ENCODE data around the gene ULBP3. TPM values are rescaled to one million over a fixed set of nuclear protein-coding genes. Genes with fewer than 3 reads are reported as not detected.
"Not testable (repeated sequence)": the region's sequence is repeated elsewhere in the genome, so short reads cannot be mapped to it uniquely, and the experiment has no call there.

ULBP3 gene
- total and polyA plus RNA-seq, 3 experiments from 2014 or later = 1.2 to 2.2 (median 1.6) TPM

- Mint-ChIP-seq H3K4me3 (peak overlapping the region in 1 of 7 donors; percentile 46), H3K27me3 (peaks cover 10 to 41% of the 10 kb centered on the region in 2 donors), H3K27ac (peak overlapping the region in 1 of 8 donors; percentile 19), H3K4me1 (peaks cover 8 to 10% (median 10%) of the 10 kb centered on the region in 3 donors)
- POLR2A ChIA-PET; H3K9me3 Mint-ChIP-seq; H3K36me3 ChIP-seq (ENCODE audit: insufficient read depth, low read length); H3K4me3 ChIP-seq (ENCODE audit: low read length); H3K27ac ChIP-seq (ENCODE audit: low read depth, low read length); H3K4me1 ChIP-seq (ENCODE audit: insufficient read depth, low read length); DNase-seq; H3K36me3 Mint-ChIP-seq; CTCF ChIA-PET; H3K9me3 ChIP-seq (ENCODE audit: low read length); H3K27me3 ChIP-seq (ENCODE audit: insufficient read depth, low read length, poor library complexity, severe bottlenecking): not testable (repeated sequence)
Observed at GRCh38 chr6:150059973-150060372, 8.9 kb downstream of the ULBP3 start.

GRCh38 chr6:150058986-150059385, 9.9 kb downstream of the ULBP3 start:
- Mint-ChIP-seq H3K27ac (peak overlapping the region in 1 of 8 donors; percentile 38), H3K27me3 (peaks cover 19 to 51% of the 10 kb centered on the region in 2 donors)
- CTCF ChIA-PET = no interaction called here

GRCh38 chr6:150058231-150058792, 10.6 kb downstream of the ULBP3 start:
- no peaks in the 10 kb centered on the region for H3K36me3 ChIP-seq (ENCODE audit: insufficient read depth, low read length)
- H3K9me3 Mint-ChIP-seq = peaks cover 0 to 4% (median 0%) of the 10 kb centered on the region in 5 donors
- H3K4me1 Mint-ChIP-seq = peaks cover 8 to 10% (median 10%) of the 10 kb centered on the region in 3 donors
- DNase-seq = no peak
- H3K4me3 Mint-ChIP-seq = no peak overlapping the region
- H3K4me3 ChIP-seq (ENCODE audit: low read length) = no peak overlapping the region
- peaks cover 24 to 58% of the 10 kb centered on the region in 2 donors for H3K27me3 Mint-ChIP-seq
- no peaks in the 10 kb centered on the region for H3K4me1 ChIP-seq (ENCODE audit: insufficient read depth, low read length)
- ChIA-PET POLR2A (no interaction called here), CTCF (no interaction called here)
- no peak overlapping the region for H3K27ac Mint-ChIP-seq
- peaks cover 5% of the 10 kb centered on the region for H3K27me3 ChIP-seq (ENCODE audit: insufficient read depth, low read length, poor library complexity, severe bottlenecking)
- no peaks in the 10 kb centered on the region for H3K9me3 ChIP-seq (ENCODE audit: low read length)
- peaks cover 0 to 18% (median 5%) of the 10 kb centered on the region in 3 donors for H3K36me3 Mint-ChIP-seq
- no peak overlapping the region for H3K27ac ChIP-seq (ENCODE audit: low read depth, low read length)

More at GRCh38 chr6:150058986-150059385, 9.9 kb downstream of the ULBP3 start:
- Histone ChIP-seq H3K36me3 (ENCODE audit: insufficient read depth, low read length) (no peaks in the 10 kb centered on the region), H3K9me3 (ENCODE audit: low read length) (no peaks in the 10 kb centered on the region), H3K27ac (ENCODE audit: low read depth, low read length) (no peak overlapping the region), H3K27me3 (ENCODE audit: insufficient read depth, low read length, poor library complexity, severe bottlenecking) (peaks cover 5% of the 10 kb centered on the region), H3K4me3 (ENCODE audit: low read length) (no peak overlapping the region), H3K4me1 (ENCODE audit: insufficient read depth, low read length) (no peaks in the 10 kb centered on the region)
- Mint-ChIP-seq H3K36me3 (peaks cover 1 to 16% (median 5%) of the 10 kb centered on the region in 3 donors), H3K9me3 (peaks cover 0 to 2% (median 0%) of the 10 kb centered on the region in 5 donors), H3K4me1 (peaks cover 8 to 10% (median 10%) of the 10 kb centered on the region in 3 donors), H3K4me3 (no peak overlapping the region)
- no peak for DNase-seq
- POLR2A ChIA-PET = no interaction called here

GRCh38 chr6:150057501-150057951, 11.4 kb downstream of the ULBP3 start:
- POLR2A ChIA-PET = no interaction called here

GRCh38 chr6:150056916-150057315, 12.0 kb downstream of the ULBP3 start:
- no peak overlapping the region for H3K4me3 Mint-ChIP-seq
- H3K4me1 Mint-ChIP-seq = peaks cover 8 to 10% (median 10%) of the 10 kb centered on the region in 3 donors
- no peak overlapping the region for H3K27ac Mint-ChIP-seq
- H3K9me3 Mint-ChIP-seq = peaks cover 0 to 6% (median 0%) of the 10 kb centered on the region in 5 donors
- no peaks in the 10 kb centered on the region for H3K4me1 ChIP-seq (ENCODE audit: insufficient read depth, low read length)
- peaks cover 10% of the 10 kb centered on the region for H3K27me3 ChIP-seq (ENCODE audit: insufficient read depth, low read length, poor library complexity, severe bottlenecking)
- no peaks in the 10 kb centered on the region for H3K9me3 ChIP-seq (ENCODE audit: low read length)
- H3K27ac ChIP-seq (ENCODE audit: low read depth, low read length) = no peak overlapping the region
- no peaks in the 10 kb centered on the region for H3K36me3 ChIP-seq (ENCODE audit: insufficient read depth, low read length)
- H3K36me3 Mint-ChIP-seq = peaks cover 0 to 18% (median under 1%) of the 10 kb centered on the region in 3 donors
- H3K27me3 Mint-ChIP-seq = peaks cover 33 to 72% of the 10 kb centered on the region in 2 donors
- CTCF ChIA-PET = interaction anchor here (1.1 kb wide), 1 partner anchor 14 kb away, joined by 3 read pairs; no protein-coding TSS in a partner anchor
- DNase-seq = no peak
- H3K4me3 ChIP-seq (ENCODE audit: low read length) = no peak overlapping the region
- POLR2A ChIA-PET = no interaction called here

More at GRCh38 chr6:150057501-150057951, 11.4 kb downstream of the ULBP3 start:
- Histone ChIP-seq H3K27me3 (ENCODE audit: insufficient read depth, low read length, poor library complexity, severe bottlenecking) (peaks cover 10% of the 10 kb centered on the region), H3K36me3 (ENCODE audit: insufficient read depth, low read length) (no peaks in the 10 kb centered on the region), H3K9me3 (ENCODE audit: low read length) (no peaks in the 10 kb centered on the region), H3K4me3 (ENCODE audit: low read length) (no peak overlapping the region), H3K27ac (ENCODE audit: low read depth, low read length) (no peak overlapping the region), H3K4me1 (ENCODE audit: insufficient read depth, low read length) (no peaks in the 10 kb centered on the region)
- DNase-seq = no peak
- H3K4me3 Mint-ChIP-seq = no peak overlapping the region
- no peak overlapping the region for H3K27ac Mint-ChIP-seq
- H3K36me3 Mint-ChIP-seq = peaks cover 0 to 18% (median 5%) of the 10 kb centered on the region in 3 donors
- CTCF ChIA-PET = interaction anchor here (1.1 kb wide), 1 partner anchor 13 kb away, joined by 3 read pairs; no protein-coding TSS in a partner anchor
- H3K27me3 Mint-ChIP-seq = peaks cover 28 to 66% of the 10 kb centered on the region in 2 donors
- peaks cover 0 to 4% (median 0%) of the 10 kb centered on the region in 5 donors for H3K9me3 Mint-ChIP-seq
- peaks cover 8 to 10% (median 10%) of the 10 kb centered on the region in 3 donors for H3K4me1 Mint-ChIP-seq

- ChIA-PET POLR2A (no interaction called here), CTCF (interaction anchor here (0.9 to 3.3 kb wide), 2 partner anchors 14 to 25 kb away, joined by 4 to 18 read pairs; partner anchors contain the start of gene ULBP3)
- Histone ChIP-seq H3K27me3 (ENCODE audit: insufficient read depth, low read length, poor library complexity, severe bottlenecking) (peaks cover 14% of the 10 kb centered on the region), H3K36me3 (ENCODE audit: insufficient read depth, low read length) (no peaks in the 10 kb centered on the region), H3K4me3 (ENCODE audit: low read length) (no peak overlapping the region), H3K4me1 (ENCODE audit: insufficient read depth, low read length) (no peaks in the 10 kb centered on the region), H3K9me3 (ENCODE audit: low read length) (no peaks in the 10 kb centered on the region), H3K27ac (ENCODE audit: low read depth, low read length) (no peak overlapping the region)
- H3K27ac Mint-ChIP-seq = no peak overlapping the region
- H3K4me1 Mint-ChIP-seq = peaks cover 8 to 10% (median 10%) of the 10 kb centered on the region in 3 donors
- peaks cover 0 to 6% (median 0%) of the 10 kb centered on the region in 5 donors for H3K9me3 Mint-ChIP-seq
- no peak for DNase-seq
- peaks cover 37 to 78% of the 10 kb centered on the region in 2 donors for H3K27me3 Mint-ChIP-seq
- peaks cover 0 to 18% (median 0%) of the 10 kb centered on the region in 3 donors for H3K36me3 Mint-ChIP-seq
- H3K4me3 Mint-ChIP-seq = no peak overlapping the region
Observed at GRCh38 chr6:150056156-150056555, 12.8 kb downstream of the ULBP3 start.

- Mint-ChIP-seq H3K4me3 (no peak overlapping the region), H3K9me3 (peaks cover 0 to 6% (median 0%) of the 10 kb centered on the region in 5 donors), H3K27me3 (peaks cover 45 to 88% of the 10 kb centered on the region in 2 donors), H3K4me1 (peaks cover 5 to 7% (median 7%) of the 10 kb centered on the region in 3 donors), H3K27ac (no peak overlapping the region), H3K36me3 (peaks cover 0 to 13% (median 0%) of the 10 kb centered on the region in 3 donors)
- peaks cover 15% of the 10 kb centered on the region for H3K27me3 ChIP-seq (ENCODE audit: insufficient read depth, low read length, poor library complexity, severe bottlenecking)
- H3K4me1 ChIP-seq (ENCODE audit: insufficient read depth, low read length) = no peaks in the 10 kb centered on the region
- no peak for DNase-seq
- no peaks in the 10 kb centered on the region for H3K9me3 ChIP-seq (ENCODE audit: low read length)
- POLR2A ChIA-PET = no interaction called here
- no peaks in the 10 kb centered on the region for H3K36me3 ChIP-seq (ENCODE audit: insufficient read depth, low read length)
- H3K27ac ChIP-seq (ENCODE audit: low read depth, low read length) = no peak overlapping the region
- H3K4me3 ChIP-seq (ENCODE audit: low read length) = no peak overlapping the region
- CTCF ChIA-PET = interaction anchor here (3.3 kb wide), 1 partner anchor 15 kb away, joined by 18 read pairs; the partner anchor contains the start of gene ULBP3
Observed at GRCh38 chr6:150055131-150055530, 13.8 kb downstream of the ULBP3 start.

GRCh38 chr6:150053450-150053849, 15.5 kb downstream of the ULBP3 start:
- Histone ChIP-seq H3K9me3 (ENCODE audit: low read length) (no peaks in the 10 kb centered on the region), H3K4me1 (ENCODE audit: insufficient read depth, low read length) (no peaks in the 10 kb centered on the region), H3K36me3 (ENCODE audit: insufficient read depth, low read length) (no peaks in the 10 kb centered on the region), H3K27me3 (ENCODE audit: insufficient read depth, low read length, poor library complexity, severe bottlenecking) (peaks cover 19% of the 10 kb centered on the region), H3K27ac (ENCODE audit: low read depth, low read length) (no peak overlapping the region), H3K4me3 (ENCODE audit: low read length) (no peak overlapping the region)
- POLR2A ChIA-PET = no interaction called here
- peaks cover 0 to 13% (median 0%) of the 10 kb centered on the region in 3 donors for H3K36me3 Mint-ChIP-seq
- DNase-seq = no peak
- H3K27me3 Mint-ChIP-seq = peaks cover 48 to 85% of the 10 kb centered on the region in 2 donors
- peaks cover 0 to 6% (median 0%) of the 10 kb centered on the region in 5 donors for H3K9me3 Mint-ChIP-seq
- no peak overlapping the region for H3K27ac Mint-ChIP-seq
- CTCF ChIA-PET = interaction anchor here (3.3 kb wide), 1 partner anchor 17 kb away, joined by 18 read pairs; the partner anchor contains the start of gene ULBP3
- no peak overlapping the region for H3K4me3 Mint-ChIP-seq
- no peaks in the 10 kb centered on the region for H3K4me1 Mint-ChIP-seq
